GM12878 (cell line): ENCODE measurements around the gene COL3A1. TPM values are rescaled to one million over a fixed set of nuclear protein-coding genes. Genes with fewer than 3 reads are reported as not detected.

Experiments
- ATAC-seq: fragments of 200-7000 bp; cut with Tn5 transposase; 3 replicates; pipeline ENCODE4 v1.9.1; 2020; ENCODE audit warnings: mild to moderate bottlenecking, moderate library complexity
- BruUV-seq: library from RNA; stranded (reverse); fragments of 400-500 nt; replicated peaks from 2 replicates; lab custom pipeline; 2021; lab: Mats Ljungman, UMichigan
- CTCF ChIA-PET: fragments of 300-600 bp; sonication (Branson Sonifier 250); formaldehyde crosslinking; extraction: SDS; loops from one replicate; lab custom pipeline; 2021; ENCODE audit warnings: inconsistent platforms; lab: Yijun Ruan, JAX
- POLR2A ChIA-PET: fragments of 350-600 bp; formaldehyde crosslinking; extraction: SDS; loops from one replicate; lab custom pipeline; 2021; ENCODE audit warnings: inconsistent platforms; lab: Charles Lee
- RAD21 ChIA-PET: fragments of 300-600 bp; sonication (Branson Sonifier 250); formaldehyde crosslinking; loops from one replicate; lab custom pipeline; 2023; ENCODE audit warnings: antibody characterized with exemption; ENCODE audit not compliant: unreplicated experiment; lab: Charles Lee
- SMC1A ChIA-PET: fragments of 300-600 bp; sonication (Branson Sonifier 250); formaldehyde crosslinking; loops from one replicate; lab custom pipeline; 2023; ENCODE audit not compliant: unreplicated experiment, uncharacterized antibody; lab: Charles Lee
- DNase-seq: peaks from one replicate; pipeline ENCODE4 v3.0.0-alpha.2; 2011; ENCODE audit warnings: low read depth, low spot score
- FAIRE-seq: peaks from 3 replicates; lab custom pipeline; 2011; peaks lifted over from hg19 to GRCh38; lab: Jason Lieb, UNC
- H2AFZ ChIP-seq: 2 replicates; pipeline ENCODE4 v1.6.0; 2011; ENCODE audit warnings: low read depth, low read length, control low read depth; ENCODE audit not compliant: control insufficient read depth
- H3K27ac ChIP-seq: 2 replicates; pipeline ENCODE4 v1.5.1; 2011; ENCODE audit warnings: control low read depth; ENCODE audit not compliant: control insufficient read depth, insufficient read depth
- H3K27me3 ChIP-seq, 2 experiments: replicated peaks in 1 of 2; 2 replicates each; pipeline versions ENCODE4 v1.6.0 to v1.6.1; 2011; ENCODE audit warnings: low read length in 1 of 2; ENCODE audit not compliant: control insufficient read depth in 2 of 2, insufficient read depth in 2 of 2
- H3K36me3 ChIP-seq, 2 experiments: 2 replicates each; pipeline ENCODE4 v1.5.1; 2011; ENCODE audit warnings: low read length in 1 of 2; ENCODE audit not compliant: control insufficient read depth in 2 of 2, insufficient read depth in 2 of 2
- H3K4me1 ChIP-seq: 2 replicates; pipeline ENCODE4 v1.6.1; 2011; ENCODE audit warnings: mild to moderate bottlenecking, low read length, moderate library complexity, mixed read lengths; ENCODE audit not compliant: control insufficient read depth, insufficient read depth
- H3K4me2 ChIP-seq: 2 replicates; pipeline ENCODE4 v1.6.0; 2011; ENCODE audit warnings: control low read depth; ENCODE audit not compliant: control insufficient read depth, insufficient read depth
- H3K4me3 ChIP-seq: fragments of 200-600 bp; sonication (generic); 2 replicates; pipeline ENCODE4 v1.5.1; 2016
- H3K79me2 ChIP-seq: 2 replicates; pipeline ENCODE4 v1.6.0; 2011; ENCODE audit warnings: low read length; ENCODE audit not compliant: control insufficient read depth, insufficient read depth
- H3K9ac ChIP-seq: 2 replicates; pipeline ENCODE4 v1.8.0; 2011; ENCODE audit warnings: low read length, control low read depth, mixed read lengths; ENCODE audit not compliant: control insufficient read depth, insufficient read depth
- H3K9me3 ChIP-seq: replicated peaks from 3 replicates; pipeline ENCODE4 v1.5.1; 2011; ENCODE audit warnings: mild to moderate bottlenecking, low read length; ENCODE audit not compliant: control insufficient read depth, insufficient read depth
- H4K20me1 ChIP-seq: 2 replicates; pipeline ENCODE4 v1.6.0; 2011; ENCODE audit not compliant: control insufficient read depth, insufficient read depth
- BACH1 ChIP-seq: fragments of 450-650 bp; IDR thresholded peaks from 2 replicates; pipeline ENCODE4 v1.6.1; 2017; ENCODE audit warnings: mild to moderate bottlenecking, borderline replicate concordance
- HDAC6 ChIP-seq: fragments of 200-600 bp; sonication (generic); IDR thresholded peaks from one replicate; pipeline ENCODE4 v1.8.0; 2017; ENCODE audit warnings: antibody characterized with exemption; ENCODE audit not compliant: unreplicated experiment
- NR2C2 ChIP-seq: IDR thresholded peaks from 2 replicates; pipeline ENCODE4 v1.6.1; 2011; ENCODE audit warnings: borderline replicate concordance, low read depth; ENCODE audit not compliant: control insufficient read depth, insufficient read length
- PAX8 ChIP-seq: fragments of 450-650 bp; IDR thresholded peaks from 2 replicates; pipeline ENCODE4 v1.6.1; 2017; ENCODE audit warnings: mild to moderate bottlenecking, moderate library complexity
- SIN3A ChIP-seq: IDR thresholded peaks from 2 replicates; pipeline ENCODE4 v1.6.1; 2012; ENCODE audit warnings: low read depth, low read length, improper control_type of control experiment
- TAF1 ChIP-seq: IDR thresholded peaks from 2 replicates; pipeline ENCODE4 v1.6.1; 2011; ENCODE audit warnings: mild to moderate bottlenecking, low read depth, low read length, borderline replicate concordance
- TCF7 ChIP-seq: IDR thresholded peaks from 2 replicates; pipeline ENCODE4 v1.6.1; 2014; ENCODE audit warnings: antibody characterized with exemption, borderline replicate concordance
- WGBS: methylation state at CpG from one replicate; pipeline ENCODE4 v1.1.6; 2016; ENCODE audit warnings: low lambda C conversion rate; ENCODE audit not compliant: insufficient replicate concordance, insufficient coverage; ENCODE audit errors: missing lambda C conversion rate; 5-methylcytosine and 5-hydroxymethylcytosine counted together
- in situ Hi-C: fragments of 300-500 bp; cut with MboI; formaldehyde crosslinking; loops from 9 replicates; pipeline ENCODE4 v1.14.3; 2018; ENCODE audit warnings: mixed read lengths
- intact Hi-C: fragments of 100-400 bp; cut with micrococcal nuclease; formaldehyde crosslinking; loops from one replicate; pipeline ENCODE4 v1.14.2; 2022; ENCODE audit not compliant: unreplicated experiment
- polyA plus RNA-seq, 11 experiments: library from polyadenylated mRNA; depleted of rRNA in 4 of 11; unstranded in 6 of 11; stranded (reverse) in 5 of 11; fragments of >200 nt; fragmentation: Nextera tagmentation in 4 of 11; fragmentation: Illumina TruSeq in 1 of 11; extraction: Ambion mirVana in 4 of 11; extraction: Trizol in 1 of 11; gene quantifications; 1 replicate in 1 of 11; 2 replicates in 10 of 11; pipeline versions ENCODE4 v1.2.1 to v1.2.3, GENCODE V29; 2011 to 2016; ENCODE audit warnings: inconsistent platforms in 2 of 11, missing spikeins in 2 of 11, low read depth in 1 of 11
- total RNA-seq, 4 experiments: library from RNA; depleted of rRNA in 3 of 4; stranded (reverse); fragments of >200 nt in 3 of 4; fragmentation: Illumina TruSeq in 1 of 4; extraction: Trizol in 1 of 4; gene quantifications; 2 replicates each; pipeline versions ENCODE4 v1.2.1 to v1.2.3, GENCODE V29; 2013 to 2021
- TF ChIP-seq, protein P1 (sequence below): fragments of 450-650 bp; IDR thresholded peaks from 2 replicates; pipeline ENCODE4 v1.6.1; 2018; ENCODE audit warnings: borderline replicate concordance, mild to moderate bottlenecking; ENCODE audit not compliant: partially characterized antibody
- TF ChIP-seq, protein P2 (sequence below): fragments of 450-650 bp; conservative IDR thresholded peaks from 2 replicates; pipeline ENCODE4 v1.6.1; 2017; ENCODE audit warnings: mild to moderate bottlenecking, moderate library complexity
- TF ChIP-seq, protein P3 (sequence below): IDR thresholded peaks from 2 replicates; pipeline ENCODE4 v1.6.1; 2011; ENCODE audit warnings: borderline replicate concordance, low read depth, mild to moderate bottlenecking, moderate library complexity, low read length; ENCODE audit not compliant: insufficient read depth, poor library complexity, severe bottlenecking
- TF ChIP-seq, protein P4 (sequence below): fragments of 150-350 bp; IDR thresholded peaks from 2 replicates; pipeline ENCODE4 v1.6.1; 2016; ENCODE audit warnings: low read depth, low read length

The COL3A1 gene
- total and polyA plus RNA-seq, 10 of the 15 experiments (the other 5 are each of a cell fraction or from before 2014, with no cell fraction given) = 0.04 to 0.67 (median 0.10) TPM; not detected in 2

DNA sequence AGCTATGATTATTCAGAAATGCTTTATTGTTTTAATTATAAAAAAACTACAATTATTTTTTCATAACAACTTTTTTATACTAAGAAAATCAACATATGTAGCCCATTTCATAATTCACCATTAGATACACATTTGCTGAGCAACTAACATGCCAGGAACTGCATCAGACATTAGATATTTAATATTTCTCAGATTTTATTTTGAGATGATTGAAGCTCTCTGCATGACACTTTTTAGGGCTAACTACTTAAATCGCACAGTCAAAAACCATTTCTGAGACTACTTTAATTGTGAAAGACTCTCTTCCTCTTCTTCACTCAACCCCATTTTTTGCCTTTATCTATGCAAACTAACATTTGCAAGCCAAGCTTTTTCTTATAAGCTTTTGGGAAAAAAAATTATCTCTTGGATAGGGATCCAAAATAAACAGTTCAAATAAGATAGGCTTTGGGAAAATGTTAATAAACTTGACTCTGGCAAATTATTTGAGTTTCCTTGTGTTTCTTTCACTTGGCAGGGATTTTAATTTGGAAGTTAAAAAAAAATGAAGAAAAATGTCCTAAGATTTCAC is 9.1 kb upstream of the COL3A1 start (continued):
- no peak for TF ChIP-seq HDAC6
- TF ChIP-seq, protein P1, sequence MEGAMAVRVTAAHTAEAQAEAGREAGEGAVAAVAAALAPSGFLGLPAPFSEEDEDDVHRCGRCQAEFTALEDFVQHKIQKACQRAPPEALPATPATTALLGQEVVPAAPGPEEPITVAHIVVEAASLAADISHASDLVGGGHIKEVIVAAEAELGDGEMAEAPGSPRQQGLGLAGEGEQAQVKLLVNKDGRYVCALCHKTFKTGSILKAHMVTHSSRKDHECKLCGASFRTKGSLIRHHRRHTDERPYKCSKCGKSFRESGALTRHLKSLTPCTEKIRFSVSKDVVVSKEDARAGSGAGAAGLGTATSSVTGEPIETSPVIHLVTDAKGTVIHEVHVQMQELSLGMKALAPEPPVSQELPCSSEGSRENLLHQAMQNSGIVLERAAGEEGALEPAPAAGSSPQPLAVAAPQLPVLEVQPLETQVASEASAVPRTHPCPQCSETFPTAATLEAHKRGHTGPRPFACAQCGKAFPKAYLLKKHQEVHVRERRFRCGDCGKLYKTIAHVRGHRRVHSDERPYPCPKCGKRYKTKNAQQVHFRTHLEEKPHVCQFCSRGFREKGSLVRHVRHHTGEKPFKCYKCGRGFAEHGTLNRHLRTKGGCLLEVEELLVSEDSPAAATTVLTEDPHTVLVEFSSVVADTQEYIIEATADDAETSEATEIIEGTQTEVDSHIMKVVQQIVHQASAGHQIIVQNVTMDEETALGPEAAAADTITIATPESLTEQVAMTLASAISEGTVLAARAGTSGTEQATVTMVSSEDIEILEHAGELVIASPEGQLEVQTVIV = no peak

DNA sequence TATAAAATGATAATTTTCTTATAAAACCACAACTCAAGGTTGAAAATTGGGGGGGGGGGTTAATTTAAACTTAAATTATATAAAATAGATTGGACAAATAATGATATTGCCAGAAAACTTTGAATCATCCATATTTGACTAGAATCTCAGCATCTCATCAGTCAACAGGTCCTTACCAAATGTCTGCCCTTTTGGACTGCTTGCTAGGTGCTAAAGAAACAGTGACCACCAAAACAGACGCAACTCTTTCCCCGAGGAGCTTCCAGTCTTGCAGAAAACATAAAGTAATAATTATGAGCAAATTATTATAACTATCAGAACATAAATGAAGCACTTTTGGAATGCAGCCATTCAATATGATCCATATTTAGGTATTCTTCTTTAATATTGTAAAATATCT is 8.6 kb upstream of the COL3A1 start:
- no peak overlapping the region for H3K4me3 ChIP-seq
- no peak for DNase-seq
- CTCF ChIA-PET = interaction anchor here (0.6 to 3.3 kb wide), 3 partner anchors 16 to 59 kb away, joined by 3 to 11 read pairs (median 3); no protein-coding TSS in a partner anchor
- H3K36me3 ChIP-seq = no peaks in the 10 kb centered on the region
- FAIRE-seq = no peak
- in situ Hi-C loops = no loop called here
- H3K27me3 ChIP-seq = no peaks in the 10 kb centered on the region
- SMC1A ChIA-PET = interaction anchor here (0.6 to 1.7 kb wide), 7 partner anchors 9 to 446 kb away, joined by 3 to 5 read pairs (median 4); partner anchors contain the start of gene COL3A1
- intact Hi-C loops = no loop called here
- POLR2A ChIA-PET = no interaction called here
- H2AFZ ChIP-seq = no peak overlapping the region
- H3K9me3 ChIP-seq = no peaks in the 10 kb centered on the region
- no TSS peak for BruUV-seq
- no peak for ATAC-seq
- no peaks in the 10 kb centered on the region for H4K20me1 ChIP-seq
- H3K4me2 ChIP-seq = no peak overlapping the region
- H3K27ac ChIP-seq = no peak overlapping the region
- H3K9ac ChIP-seq = no peak overlapping the region
- 0% methylated on average over 2 of the region's 2 CpGs for WGBS
- no peaks in the 10 kb centered on the region for H3K4me1 ChIP-seq
- RAD21 ChIA-PET = no interaction called here
- no peaks in the 10 kb centered on the region for H3K79me2 ChIP-seq
- TF ChIP-seq PAX8 (no peak), BACH1 (no peak), SIN3A (no peak), TCF7 (no peak), NR2C2 (no peak), TAF1 (no peak)
- TF ChIP-seq, protein P2, sequence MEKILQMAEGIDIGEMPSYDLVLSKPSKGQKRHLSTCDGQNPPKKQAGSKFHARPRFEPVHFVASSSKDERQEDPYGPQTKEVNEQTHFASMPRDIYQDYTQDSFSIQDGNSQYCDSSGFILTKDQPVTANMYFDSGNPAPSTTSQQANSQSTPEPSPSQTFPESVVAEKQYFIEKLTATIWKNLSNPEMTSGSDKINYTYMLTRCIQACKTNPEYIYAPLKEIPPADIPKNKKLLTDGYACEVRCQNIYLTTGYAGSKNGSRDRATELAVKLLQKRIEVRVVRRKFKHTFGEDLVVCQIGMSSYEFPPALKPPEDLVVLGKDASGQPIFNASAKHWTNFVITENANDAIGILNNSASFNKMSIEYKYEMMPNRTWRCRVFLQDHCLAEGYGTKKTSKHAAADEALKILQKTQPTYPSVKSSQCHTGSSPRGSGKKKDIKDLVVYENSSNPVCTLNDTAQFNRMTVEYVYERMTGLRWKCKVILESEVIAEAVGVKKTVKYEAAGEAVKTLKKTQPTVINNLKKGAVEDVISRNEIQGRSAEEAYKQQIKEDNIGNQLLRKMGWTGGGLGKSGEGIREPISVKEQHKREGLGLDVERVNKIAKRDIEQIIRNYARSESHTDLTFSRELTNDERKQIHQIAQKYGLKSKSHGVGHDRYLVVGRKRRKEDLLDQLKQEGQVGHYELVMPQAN = no peak
- TF ChIP-seq, protein P3, sequence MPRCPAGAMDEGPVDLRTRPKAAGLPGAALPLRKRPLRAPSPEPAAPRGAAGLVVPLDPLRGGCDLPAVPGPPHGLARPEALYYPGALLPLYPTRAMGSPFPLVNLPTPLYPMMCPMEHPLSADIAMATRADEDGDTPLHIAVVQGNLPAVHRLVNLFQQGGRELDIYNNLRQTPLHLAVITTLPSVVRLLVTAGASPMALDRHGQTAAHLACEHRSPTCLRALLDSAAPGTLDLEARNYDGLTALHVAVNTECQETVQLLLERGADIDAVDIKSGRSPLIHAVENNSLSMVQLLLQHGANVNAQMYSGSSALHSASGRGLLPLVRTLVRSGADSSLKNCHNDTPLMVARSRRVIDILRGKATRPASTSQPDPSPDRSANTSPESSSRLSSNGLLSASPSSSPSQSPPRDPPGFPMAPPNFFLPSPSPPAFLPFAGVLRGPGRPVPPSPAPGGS = no peak
- TF ChIP-seq, protein P4, sequence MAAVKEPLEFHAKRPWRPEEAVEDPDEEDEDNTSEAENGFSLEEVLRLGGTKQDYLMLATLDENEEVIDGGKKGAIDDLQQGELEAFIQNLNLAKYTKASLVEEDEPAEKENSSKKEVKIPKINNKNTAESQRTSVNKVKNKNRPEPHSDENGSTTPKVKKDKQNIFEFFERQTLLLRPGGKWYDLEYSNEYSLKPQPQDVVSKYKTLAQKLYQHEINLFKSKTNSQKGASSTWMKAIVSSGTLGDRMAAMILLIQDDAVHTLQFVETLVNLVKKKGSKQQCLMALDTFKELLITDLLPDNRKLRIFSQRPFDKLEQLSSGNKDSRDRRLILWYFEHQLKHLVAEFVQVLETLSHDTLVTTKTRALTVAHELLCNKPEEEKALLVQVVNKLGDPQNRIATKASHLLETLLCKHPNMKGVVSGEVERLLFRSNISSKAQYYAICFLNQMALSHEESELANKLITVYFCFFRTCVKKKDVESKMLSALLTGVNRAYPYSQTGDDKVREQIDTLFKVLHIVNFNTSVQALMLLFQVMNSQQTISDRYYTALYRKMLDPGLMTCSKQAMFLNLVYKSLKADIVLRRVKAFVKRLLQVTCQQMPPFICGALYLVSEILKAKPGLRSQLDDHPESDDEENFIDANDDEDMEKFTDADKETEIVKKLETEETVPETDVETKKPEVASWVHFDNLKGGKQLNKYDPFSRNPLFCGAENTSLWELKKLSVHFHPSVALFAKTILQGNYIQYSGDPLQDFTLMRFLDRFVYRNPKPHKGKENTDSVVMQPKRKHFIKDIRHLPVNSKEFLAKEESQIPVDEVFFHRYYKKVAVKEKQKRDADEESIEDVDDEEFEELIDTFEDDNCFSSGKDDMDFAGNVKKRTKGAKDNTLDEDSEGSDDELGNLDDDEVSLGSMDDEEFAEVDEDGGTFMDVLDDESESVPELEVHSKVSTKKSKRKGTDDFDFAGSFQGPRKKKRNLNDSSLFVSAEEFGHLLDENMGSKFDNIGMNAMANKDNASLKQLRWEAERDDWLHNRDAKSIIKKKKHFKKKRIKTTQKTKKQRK = no peak
